Esophagus squamous epithelium (tissue), 5 donors: ENCODE measurements around the gene CPPED1. TPM values are rescaled to one million over a fixed set of nuclear protein-coding genes. Genes with fewer than 3 reads are reported as not detected.
"Not testable (repeated sequence)": the region's sequence is repeated elsewhere in the genome, so short reads cannot be mapped to it uniquely, and the experiment has no call there.

Experiments
- DNase-seq: peaks from one replicate; lab custom pipeline; 2025; lab: John Stamatoyannopoulos, UW
- H3K27ac ChIP-seq, 4 donors: fragments of 200-600 bp; sonication (generic); one replicate each; pipeline ENCODE4 v1.5.1; 2016 to 2019; ENCODE audit warnings: mild to moderate bottlenecking in 1 of 4
- H3K27me3 ChIP-seq, 4 donors: fragments of 200-600 bp; sonication (generic); 1 replicate in 3 of 4; 2 replicates in 1 of 4; pipeline versions ENCODE4 v1.5.1 to v1.6.0; 2017 to 2021; ENCODE audit warnings: antibody characterized with exemption in 1 of 4
- H3K36me3 ChIP-seq, 3 donors: fragments of 200-600 bp; sonication (generic); one replicate each; pipeline ENCODE4 v1.5.1; 2016 to 2019
- H3K4me1 ChIP-seq, 3 donors: fragments of 200-600 bp; sonication (generic); one replicate each; pipeline ENCODE4 v1.5.1; 2017 to 2019
- H3K4me3 ChIP-seq, 4 donors: fragments of 200-600 bp; sonication (generic); 1 replicate in 3 of 4; 2 replicates in 1 of 4; pipeline ENCODE4 v1.5.1; 2016 to 2019; ENCODE audit warnings: mild to moderate bottlenecking in 2 of 4, moderate library complexity in 1 of 4
- H3K9me3 ChIP-seq, 3 donors: fragments of 200-600 bp; sonication (generic); one replicate each; pipeline ENCODE4 v1.5.1; 2016 to 2019
- POLR2A ChIP-seq, 4 donors: fragments of 450-650 bp; IDR thresholded peaks; one replicate each; pipeline ENCODE4 v1.6.1; 2017; ENCODE audit warnings: antibody characterized with exemption in 4 of 4, mild to moderate bottlenecking in 4 of 4, moderate library complexity in 3 of 4
- WGBS, 2 donors: methylation state at CpG; one replicate each; pipeline ENCODE4 v1.1.5; 2018; 5-methylcytosine and 5-hydroxymethylcytosine counted together
- intact Hi-C: fragments of 100-400 bp; cut with DNase I; formaldehyde crosslinking; loops from one replicate; pipeline ENCODE4 v1.15.0; 2022
- total RNA-seq, 4 donors: library from RNA; depleted of rRNA; stranded (reverse); fragments of >200 nt; gene quantifications; one replicate each; pipeline ENCODE4 v1.1.0, GENCODE V29; 2016
- TF ChIP-seq, protein P1 (sequence below), 6 experiments: fragments of 450-650 bp in 4 of 6; fragments of 200-600 bp in 2 of 6; sonication (generic) in 2 of 6; IDR thresholded peaks; one replicate each; pipeline ENCODE4 v1.5.1; 2016 to 2019; ENCODE audit warnings: antibody characterized with exemption in 6 of 6, mild to moderate bottlenecking in 4 of 6, moderate library complexity in 4 of 6
- donor health status: DM: yes; HTN: yes; CAD: no.

Gene CPPED1
- total RNA-seq, 4 donors from 2014 or later: 14.3 to 45.6 (median 16.8) TPM

DNA sequence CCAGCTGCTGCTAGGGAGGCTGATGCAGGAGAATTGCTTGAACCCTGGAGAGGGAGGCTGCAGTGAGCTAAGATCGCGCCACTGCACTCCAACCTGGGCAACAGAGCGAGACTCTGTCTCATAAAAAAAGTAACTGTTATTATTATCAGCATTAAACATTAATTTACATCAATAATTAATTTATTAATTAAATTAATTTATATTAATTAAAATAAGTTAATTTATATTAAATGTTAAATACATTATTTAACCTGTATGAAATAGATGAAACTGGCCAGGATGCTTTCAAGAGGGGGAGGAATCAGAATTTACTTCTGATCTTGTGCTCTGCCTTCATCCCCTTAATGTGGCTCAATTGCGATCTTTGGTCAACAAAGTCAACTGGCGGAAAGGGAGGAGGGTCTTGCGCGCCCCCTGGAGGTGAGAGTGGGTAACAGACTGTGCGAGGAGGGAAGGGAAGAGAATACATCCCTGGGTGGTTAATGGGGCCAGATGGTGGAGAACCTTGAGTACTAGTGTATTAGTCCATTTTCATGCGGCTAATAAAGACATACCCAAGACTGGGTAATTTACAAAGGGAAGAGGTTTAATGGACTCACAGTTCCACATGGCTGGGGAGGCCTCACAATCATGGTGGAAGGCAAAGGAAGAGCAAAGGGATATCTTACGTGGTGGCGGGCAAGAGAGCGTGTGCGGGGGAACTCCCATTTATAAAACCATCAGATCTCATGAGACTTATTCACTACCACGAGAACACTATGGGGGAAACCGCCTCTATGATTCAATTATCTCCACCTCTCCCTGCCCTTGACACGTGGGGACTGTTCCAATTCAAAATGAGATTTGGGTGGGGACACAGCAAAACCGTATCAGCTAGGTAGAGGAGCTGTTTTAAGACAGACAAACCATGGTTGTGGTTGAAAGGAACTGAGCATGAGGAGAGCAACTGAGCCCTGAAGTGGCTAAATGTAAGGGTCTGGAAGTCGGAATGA lies 15.7 kb upstream of the CPPED1 start:
- peaks cover 0 to 4% (median 0%) of the 10 kb centered on the region in 4 donors for H3K27me3 ChIP-seq
- TF ChIP-seq, protein P1, sequence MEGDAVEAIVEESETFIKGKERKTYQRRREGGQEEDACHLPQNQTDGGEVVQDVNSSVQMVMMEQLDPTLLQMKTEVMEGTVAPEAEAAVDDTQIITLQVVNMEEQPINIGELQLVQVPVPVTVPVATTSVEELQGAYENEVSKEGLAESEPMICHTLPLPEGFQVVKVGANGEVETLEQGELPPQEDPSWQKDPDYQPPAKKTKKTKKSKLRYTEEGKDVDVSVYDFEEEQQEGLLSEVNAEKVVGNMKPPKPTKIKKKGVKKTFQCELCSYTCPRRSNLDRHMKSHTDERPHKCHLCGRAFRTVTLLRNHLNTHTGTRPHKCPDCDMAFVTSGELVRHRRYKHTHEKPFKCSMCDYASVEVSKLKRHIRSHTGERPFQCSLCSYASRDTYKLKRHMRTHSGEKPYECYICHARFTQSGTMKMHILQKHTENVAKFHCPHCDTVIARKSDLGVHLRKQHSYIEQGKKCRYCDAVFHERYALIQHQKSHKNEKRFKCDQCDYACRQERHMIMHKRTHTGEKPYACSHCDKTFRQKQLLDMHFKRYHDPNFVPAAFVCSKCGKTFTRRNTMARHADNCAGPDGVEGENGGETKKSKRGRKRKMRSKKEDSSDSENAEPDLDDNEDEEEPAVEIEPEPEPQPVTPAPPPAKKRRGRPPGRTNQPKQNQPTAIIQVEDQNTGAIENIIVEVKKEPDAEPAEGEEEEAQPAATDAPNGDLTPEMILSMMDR (IDR thresholded peaks at IDR 0.05): peak; percentile 68 to 83 (median 72)
- no peak for TF ChIP-seq POLR2A (IDR thresholded peaks at IDR 0.05)
- no peak overlapping the region for H3K27ac ChIP-seq
- WGBS, 2 donors: 50 to 53% methylated on average over 18 of the region's 18 CpGs
- peaks cover 0 to 7% (median 0%) of the 10 kb centered on the region in 3 donors for H3K4me1 ChIP-seq
- no peaks in the 10 kb centered on the region for H3K36me3 ChIP-seq
- no peak overlapping the region for H3K4me3 ChIP-seq
- no peak for DNase-seq
- intact Hi-C loops: no loop called here
- H3K9me3 ChIP-seq: no peaks in the 10 kb centered on the region

DNA sequence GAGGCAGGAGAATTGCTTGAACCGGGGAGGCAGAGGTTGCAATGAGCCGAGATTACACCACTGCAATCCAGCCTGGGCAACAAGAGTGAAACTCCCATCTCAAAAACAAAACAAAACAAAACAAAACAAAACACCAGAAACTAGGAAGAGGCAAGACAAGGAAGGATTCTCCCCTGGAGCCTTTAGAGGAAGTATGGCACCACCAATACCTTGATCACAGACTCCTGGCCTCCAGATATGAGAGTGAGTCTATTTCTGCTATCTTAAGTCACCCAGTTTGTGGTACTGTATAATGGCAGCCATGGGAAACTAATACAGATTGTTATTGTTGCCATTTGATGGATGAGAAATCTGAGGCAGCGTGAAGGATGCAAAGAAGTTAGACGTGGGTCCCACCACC lies 14.6 kb upstream of the CPPED1 start:
- H3K4me1 ChIP-seq: peaks cover 0 to 7% (median 0%) of the 10 kb centered on the region in 3 donors
- H3K27me3 ChIP-seq: peaks cover 0 to 4% (median 0%) of the 10 kb centered on the region in 4 donors
- 87 to 89% methylated on average over 4 of the region's 4 CpGs for WGBS, 2 donors
- no peak overlapping the region for H3K4me3 ChIP-seq
- TF ChIP-seq POLR2A (IDR thresholded peaks at IDR 0.05): no peak
- TF ChIP-seq, protein P1 (IDR thresholded peaks at IDR 0.05): no peak
- no peak overlapping the region for H3K27ac ChIP-seq
- intact Hi-C loops: no loop called here
- H3K36me3 ChIP-seq: no peaks in the 10 kb centered on the region
- no peaks in the 10 kb centered on the region for H3K9me3 ChIP-seq
- DNase-seq: no peak

DNA sequence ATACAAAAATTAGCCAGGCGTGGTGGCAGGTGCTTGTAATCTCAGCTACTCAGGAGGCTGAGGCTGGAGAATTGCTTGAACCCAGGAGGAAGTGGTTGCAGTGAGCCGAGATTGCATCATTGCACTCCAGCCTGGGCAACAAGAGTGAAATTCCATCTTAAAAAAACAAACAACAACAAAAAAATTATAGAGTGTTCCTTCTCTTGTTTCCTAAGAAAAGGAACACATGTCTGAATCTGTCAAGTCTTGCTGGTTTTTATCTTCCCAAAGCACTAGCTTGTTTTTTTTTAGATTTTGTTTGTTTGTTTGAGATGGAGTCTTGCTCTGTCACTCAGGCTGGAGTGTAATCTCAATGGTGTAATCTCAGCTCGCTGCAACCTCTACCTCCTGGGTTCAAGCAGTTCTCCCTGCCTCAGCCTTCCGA lies 13.1 kb upstream of the CPPED1 start:
- intact Hi-C loops, H3K36me3 ChIP-seq: not testable (repeated sequence)

DNA sequence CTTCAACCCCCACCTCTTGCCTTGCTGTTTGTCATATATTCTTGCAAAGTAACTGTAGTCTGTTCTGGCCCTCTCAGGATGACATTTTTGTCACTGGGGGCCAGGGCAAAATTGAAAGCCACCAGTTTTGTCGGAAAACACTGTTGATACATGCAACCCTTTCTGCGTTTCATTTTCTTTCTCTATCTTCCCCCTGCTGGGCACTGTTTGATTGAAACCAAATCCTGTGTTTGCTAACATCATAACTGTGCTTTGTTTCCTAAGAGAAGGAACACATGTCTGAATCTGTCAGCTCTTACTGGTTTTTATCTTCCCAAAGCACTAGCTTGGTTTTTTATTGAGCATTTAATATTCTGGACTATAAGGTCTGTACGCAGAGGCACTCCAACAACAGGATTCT lies 11.7 kb upstream of the CPPED1 start:
- intact Hi-C loops: no loop called here
- no peaks in the 10 kb centered on the region for H3K27me3 ChIP-seq
- H3K4me1 ChIP-seq: peaks cover 0 to 7% (median 0%) of the 10 kb centered on the region in 3 donors
- TF ChIP-seq, protein P1 (IDR thresholded peaks at IDR 0.05): no peak
- TF ChIP-seq POLR2A (IDR thresholded peaks at IDR 0.05): no peak
- no peak overlapping the region for H3K4me3 ChIP-seq
- no peaks in the 10 kb centered on the region for H3K36me3 ChIP-seq
- no peak for DNase-seq
- no peak overlapping the region for H3K27ac ChIP-seq
- H3K9me3 ChIP-seq: no peaks in the 10 kb centered on the region
- 42 to 50% methylated on average over 3 of the region's 3 CpGs for WGBS, 2 donors

More for the DNA sequence above, 13.1 kb upstream of the CPPED1 start:
- H3K4me3 ChIP-seq, H3K4me1 ChIP-seq, H3K27me3 ChIP-seq, DNase-seq, H3K27ac ChIP-seq, H3K9me3 ChIP-seq: not testable (repeated sequence)
- WGBS, 2 donors: 46 to 57% methylated on average over 4 of the region's 4 CpGs

DNA sequence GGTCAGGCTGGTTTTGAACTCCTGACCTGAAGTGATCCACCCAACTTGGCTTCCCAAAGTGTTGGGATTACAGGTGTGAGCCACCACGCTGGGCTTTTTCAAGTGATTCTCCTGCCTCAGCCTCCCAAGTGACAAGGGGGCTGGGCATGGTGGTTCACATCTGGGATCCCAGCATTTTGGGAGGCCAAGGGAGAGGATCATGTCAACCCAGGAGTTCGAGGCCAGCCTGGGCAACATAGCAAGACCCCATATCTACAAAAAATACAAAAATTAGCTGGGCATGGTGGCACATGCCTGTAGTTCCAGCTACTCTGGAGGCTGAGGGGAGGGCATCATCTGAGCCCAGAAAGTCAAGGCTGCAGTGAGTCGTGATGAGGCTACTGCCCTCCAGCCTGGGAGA lies 10.0 kb upstream of the CPPED1 start:
- intact Hi-C loops, DNase-seq: not testable (repeated sequence)

DNA sequence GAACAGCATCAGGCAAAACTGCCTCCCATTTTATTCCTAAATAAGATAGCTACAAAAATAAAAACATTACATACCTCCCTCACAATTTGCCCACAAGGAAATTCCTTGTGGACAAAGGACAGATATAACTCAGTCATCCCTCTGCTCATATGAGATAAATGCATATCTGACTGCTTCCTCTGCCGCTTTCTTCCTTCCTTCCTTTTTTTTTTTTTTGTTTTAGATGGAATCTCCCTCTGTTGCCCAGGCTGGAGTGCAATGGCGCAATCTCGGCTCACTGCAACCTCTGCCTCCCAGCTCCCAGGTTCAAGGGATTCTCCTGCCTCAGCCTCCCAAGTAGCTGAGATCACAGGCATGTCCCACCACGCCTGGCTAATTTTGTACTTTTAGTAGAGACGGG lies 9.6 kb upstream of the CPPED1 start:
- H3K4me1 ChIP-seq, intact Hi-C loops, H3K27me3 ChIP-seq, H3K4me3 ChIP-seq, H3K9me3 ChIP-seq, DNase-seq, H3K36me3 ChIP-seq, H3K27ac ChIP-seq: not testable (repeated sequence)
- WGBS, 2 donors: 71 to 80% methylated on average over 3 to 5 of the region's 5 CpGs

More for the DNA sequence above, 10.0 kb upstream of the CPPED1 start:
- H3K27ac ChIP-seq, H3K27me3 ChIP-seq, H3K36me3 ChIP-seq, H3K4me3 ChIP-seq, H3K9me3 ChIP-seq, H3K4me1 ChIP-seq: not testable (repeated sequence)
- WGBS, 2 donors: 67 to 83% methylated on average over 2 of the region's 3 CpGs
